ENCODE results near the gene ZC3HAV1. TPM values are rescaled to one million over a fixed set of nuclear protein-coding genes. Genes with fewer than 3 reads are reported as not detected.

The ZC3HAV1 gene
- total RNA-seq, 2 donors from 2014 or later, result 88.2 to 104 TPM

DNA sequence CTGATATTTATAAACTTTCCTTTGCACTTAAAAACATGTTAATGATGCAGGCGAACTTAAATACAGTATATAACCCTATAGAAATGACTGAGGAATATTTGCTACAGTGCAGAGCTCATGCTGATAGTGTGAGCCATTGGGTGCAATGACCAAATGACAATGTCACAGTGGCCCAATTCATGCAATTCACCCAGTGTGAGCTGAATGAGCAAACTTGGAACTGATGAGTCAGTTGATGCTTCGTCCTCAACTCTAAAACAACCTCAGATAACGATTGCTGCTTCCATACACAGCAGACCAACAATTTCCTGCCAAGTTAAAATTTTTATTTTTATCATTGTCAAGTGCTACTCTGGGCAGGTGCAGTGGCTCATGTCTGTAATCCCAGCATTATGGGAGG is 61.5 kb downstream of the ZC3HAV1 start:
- H3K36me3 Mint-ChIP-seq, result peaks cover 59% of the 10 kb centered on the region
- no peaks in the 10 kb centered on the region for H3K27me3 Mint-ChIP-seq
- peaks cover 52 to 62% of the 10 kb centered on the region in 2 donors for H3K4me1 Mint-ChIP-seq (ENCODE audit: low read depth in 2 of 2)
- H3K9me3 Mint-ChIP-seq, result no peaks in the 10 kb centered on the region
- DNase-seq (ENCODE audit: low spot score) (no peak), ATAC-seq (peak; percentile 57 to 90)
- no peak overlapping the region for H3K4me3 Mint-ChIP-seq
- H3K27ac Mint-ChIP-seq, result peak overlapping the region; percentile 43 to 58

DNA sequence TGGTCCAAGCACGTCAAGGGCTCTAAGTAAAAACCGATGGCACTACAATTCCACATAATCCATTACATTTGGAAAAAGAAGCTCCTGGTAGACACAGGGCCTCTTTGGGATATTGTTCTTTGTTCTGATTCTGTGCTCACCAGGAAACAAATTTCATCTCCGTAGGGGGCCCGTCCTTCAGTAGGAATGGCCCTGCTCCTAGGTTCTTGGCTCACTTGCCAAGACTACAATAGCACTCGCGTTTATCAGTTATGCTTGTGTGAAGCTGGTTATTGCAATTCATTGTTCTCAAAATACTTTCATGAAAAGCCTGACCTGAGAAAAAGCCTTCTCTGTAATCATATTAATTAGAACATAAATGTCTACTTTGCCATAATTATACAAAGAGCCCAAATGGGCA is 63.4 kb downstream of the ZC3HAV1 start:
- peak overlapping the region; percentile 79 for H3K4me3 Mint-ChIP-seq
- H3K9me3 Mint-ChIP-seq, result no peaks in the 10 kb centered on the region
- peaks cover 57 to 72% of the 10 kb centered on the region in 2 donors for H3K4me1 Mint-ChIP-seq (ENCODE audit: low read depth in 2 of 2)
- peak overlapping the region; percentile 82 to 88 for H3K27ac Mint-ChIP-seq
- peaks cover 55% of the 10 kb centered on the region for H3K36me3 Mint-ChIP-seq
- no peaks in the 10 kb centered on the region for H3K27me3 Mint-ChIP-seq
- ATAC-seq, result no peak
- no peak for DNase-seq (ENCODE audit: low spot score)

DNA sequence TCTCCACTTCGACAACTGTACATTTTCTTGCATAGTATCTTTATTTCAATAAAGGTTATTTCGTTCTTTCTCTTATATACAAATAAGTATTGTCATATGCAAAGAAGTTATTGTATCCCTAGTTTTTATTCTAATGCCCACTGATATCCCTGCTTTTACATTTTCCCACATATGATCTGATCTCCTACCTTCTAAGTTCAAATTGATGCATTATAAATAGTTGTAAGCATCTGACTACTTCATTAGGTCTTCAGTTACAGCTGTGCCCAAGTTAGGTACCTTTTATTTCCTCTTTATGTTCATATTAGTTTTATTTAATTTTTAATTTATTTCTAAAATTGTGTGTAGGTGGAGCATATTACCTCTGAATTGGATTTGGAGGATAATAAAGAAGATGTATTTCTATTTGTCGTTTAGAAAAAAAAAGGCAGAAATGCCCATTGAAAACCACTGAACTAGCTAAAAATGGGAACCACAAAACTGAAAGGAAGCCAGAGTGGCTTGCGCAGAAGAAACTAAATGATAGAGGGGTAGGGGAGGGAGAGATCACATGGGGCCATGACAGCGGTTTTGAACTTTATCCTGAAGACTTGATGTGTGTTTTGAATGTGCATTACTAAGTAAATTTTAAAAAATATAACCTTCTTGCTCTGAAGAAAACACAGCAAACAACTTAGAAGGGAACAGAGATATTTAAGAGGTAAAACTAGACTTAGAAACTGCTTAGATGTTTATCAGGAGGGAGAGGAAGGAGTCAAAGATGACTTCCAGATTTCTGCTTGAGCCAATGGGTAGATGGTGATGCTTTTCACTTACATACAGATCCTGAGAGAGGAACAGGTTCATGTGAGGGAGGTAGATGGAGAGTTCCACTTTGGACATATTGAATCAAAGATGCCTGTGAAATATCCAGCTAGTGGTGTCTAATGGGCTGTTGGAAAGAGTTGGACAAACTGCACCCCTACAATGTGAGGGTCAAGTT is 64.4 kb downstream of the ZC3HAV1 start:
- H3K27ac Mint-ChIP-seq, result peak overlapping the region; percentile 82 to 88
- H3K4me3 Mint-ChIP-seq, result peak overlapping the region; percentile 79
- H3K9me3 Mint-ChIP-seq, result no peaks in the 10 kb centered on the region
- H3K27me3 Mint-ChIP-seq, result no peaks in the 10 kb centered on the region
- DNase-seq (ENCODE audit: low spot score) (no peak), ATAC-seq (no peak)
- peaks cover 63 to 71% of the 10 kb centered on the region in 2 donors for H3K4me1 Mint-ChIP-seq (ENCODE audit: low read depth in 2 of 2)
- peaks cover 51% of the 10 kb centered on the region for H3K36me3 Mint-ChIP-seq

DNA sequence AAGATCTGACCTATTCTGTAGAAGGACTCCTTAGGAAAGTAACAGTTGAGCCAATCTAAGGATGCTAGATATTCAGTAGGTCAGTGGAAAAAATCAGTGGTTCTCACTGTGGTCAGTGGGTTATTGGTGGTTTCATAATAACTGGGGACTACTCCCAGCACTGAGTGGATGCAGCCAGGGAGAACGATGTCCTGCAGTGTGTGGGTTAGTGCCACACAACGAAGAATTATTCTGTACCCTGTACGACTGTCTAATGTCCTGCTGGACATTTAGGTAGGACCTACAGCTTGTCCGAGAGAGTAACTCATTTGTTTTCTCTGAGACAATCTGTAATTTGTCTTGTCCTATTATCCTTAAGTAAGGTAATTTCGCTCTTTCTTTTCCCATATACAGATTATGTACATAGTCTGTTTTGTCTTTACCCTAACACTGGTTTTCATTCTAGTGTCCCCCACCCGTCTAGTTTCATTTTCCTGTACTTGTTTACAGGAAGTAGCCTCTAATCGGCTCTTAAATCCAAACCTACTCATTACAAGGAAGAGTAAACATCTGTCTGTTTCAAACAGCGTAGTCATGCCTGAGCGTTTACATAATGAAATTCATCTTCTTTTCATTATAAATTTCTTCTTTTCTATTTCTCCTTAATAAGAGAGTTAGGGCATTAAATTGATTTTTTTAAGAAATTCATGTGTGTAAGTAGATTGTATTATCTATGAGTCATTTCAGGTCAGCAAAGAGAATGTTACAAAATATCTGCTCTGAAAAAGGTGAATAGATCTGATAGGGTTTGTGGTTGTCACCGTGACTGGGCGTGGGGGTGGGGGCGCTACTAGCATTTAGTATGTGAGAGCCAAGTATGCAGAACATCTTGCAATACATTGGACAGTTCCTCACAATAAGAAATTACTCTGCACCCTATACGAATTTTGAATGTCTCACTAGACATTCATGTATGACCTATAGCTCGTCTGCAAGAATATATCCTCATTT is 65.4 kb downstream of the ZC3HAV1 start:
- ATAC-seq (peak; percentile 78 to 85), DNase-seq (ENCODE audit: low spot score) (peak; percentile 79)
- Mint-ChIP-seq H3K27me3 (no peaks in the 10 kb centered on the region), H3K9me3 (no peaks in the 10 kb centered on the region), H3K27ac (peak overlapping the region; percentile 82 to 88), H3K36me3 (peaks cover 41% of the 10 kb centered on the region), H3K4me1 (ENCODE audit: low read depth in 2 of 2) (peaks cover 57 to 62% of the 10 kb centered on the region in 2 donors), H3K4me3 (peak overlapping the region; percentile 79)

DNA sequence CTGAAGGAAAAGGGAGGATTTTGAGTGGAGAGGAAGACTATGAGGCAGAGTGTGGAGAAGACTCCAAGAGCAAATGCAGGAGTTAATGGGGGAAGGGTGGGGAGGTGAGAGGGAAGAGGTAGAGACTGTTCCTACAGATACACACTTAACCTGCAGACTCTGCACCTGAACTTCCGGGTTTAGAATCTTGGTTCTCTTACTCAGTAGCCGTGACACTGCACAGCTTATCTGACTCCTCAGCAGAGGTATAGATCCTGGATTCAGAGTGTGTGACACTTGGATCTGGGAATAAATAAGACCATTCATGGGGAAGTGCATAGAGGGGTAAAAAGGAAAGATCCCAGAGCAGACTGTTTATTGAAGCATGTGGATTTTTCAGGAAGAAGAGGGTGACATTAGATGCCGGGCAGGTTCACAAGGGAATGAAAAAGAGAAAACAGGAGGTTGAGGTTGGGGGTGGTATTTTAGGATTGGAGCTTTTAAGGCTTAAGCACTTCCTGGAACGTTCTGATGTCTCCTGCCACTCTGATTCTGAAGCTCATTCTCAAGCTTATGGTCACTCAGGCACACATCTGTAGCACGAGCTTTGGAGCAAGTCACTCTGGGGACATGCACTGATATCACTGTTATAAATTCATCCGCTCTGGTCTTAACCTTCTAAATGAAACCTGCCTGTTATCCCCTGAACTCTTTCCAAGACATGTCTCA is 68.0 kb downstream of the ZC3HAV1 start:
- Mint-ChIP-seq H3K4me3 (peak overlapping the region; percentile 33), H3K4me1 (ENCODE audit: low read depth in 2 of 2) (peaks cover 45 to 46% of the 10 kb centered on the region in 2 donors), H3K9me3 (no peaks in the 10 kb centered on the region), H3K27me3 (peaks cover 0 to 3% of the 10 kb centered on the region in 2 donors), H3K36me3 (peaks cover 26% of the 10 kb centered on the region), H3K27ac (peak overlapping the region in 1 of 2 donors; percentile 24)
- ATAC-seq, result no peak
- no peak for DNase-seq (ENCODE audit: low spot score)

DNA sequence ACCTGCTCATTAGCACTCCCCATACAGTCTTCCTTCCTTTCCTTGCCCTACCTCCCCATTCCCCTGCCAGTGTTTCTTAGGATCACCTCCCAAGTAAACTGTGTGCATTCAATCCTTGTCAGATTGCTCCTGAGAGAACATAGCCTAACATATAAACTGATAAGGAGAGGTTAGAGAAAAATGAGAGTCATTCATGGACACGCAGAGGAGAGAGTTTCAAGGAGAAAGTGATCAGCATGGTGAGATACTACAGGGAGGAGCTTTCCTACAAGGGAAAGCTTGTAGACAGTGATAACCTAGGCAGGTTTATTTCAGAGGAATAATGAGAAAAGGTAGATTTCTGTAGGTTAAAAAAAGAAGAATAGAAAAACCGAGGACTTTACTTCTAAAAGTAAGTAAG is 70.8 kb downstream of the ZC3HAV1 start:
- Mint-ChIP-seq H3K27me3 (peaks cover 0 to 3% of the 10 kb centered on the region in 2 donors), H3K36me3 (no peaks in the 10 kb centered on the region), H3K4me1 (ENCODE audit: low read depth in 2 of 2) (peaks cover 22 to 23% of the 10 kb centered on the region in 2 donors), H3K4me3 (no peak overlapping the region), H3K27ac (no peak overlapping the region), H3K9me3 (no peaks in the 10 kb centered on the region)
- DNase-seq (ENCODE audit: low spot score), result no peak
- no peak for ATAC-seq

DNA sequence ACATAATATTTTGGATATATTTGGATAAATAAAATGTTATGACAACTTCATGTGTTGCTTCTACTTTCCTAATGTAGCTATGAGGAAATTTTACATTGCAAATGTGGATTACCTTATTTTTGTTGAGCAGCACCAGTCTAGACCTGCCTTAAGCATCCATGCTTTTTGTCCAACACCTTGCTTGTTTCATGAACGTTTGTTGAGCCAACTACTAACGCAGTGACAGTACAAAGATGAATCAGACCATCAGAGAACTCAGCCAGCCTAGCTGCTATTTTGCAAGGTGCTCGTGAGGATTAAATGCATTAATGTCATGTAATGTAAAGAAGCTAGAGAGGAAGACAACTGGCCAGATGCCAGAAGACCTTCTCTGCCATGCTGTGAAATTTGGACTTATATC is 72.6 kb downstream of the ZC3HAV1 start:
- DNase-seq (ENCODE audit: low spot score) (no peak), ATAC-seq (no peak)
- Mint-ChIP-seq H3K9me3 (no peaks in the 10 kb centered on the region), H3K36me3 (no peaks in the 10 kb centered on the region), H3K27me3 (peaks cover 0 to 3% of the 10 kb centered on the region in 2 donors), H3K27ac (no peak overlapping the region), H3K4me3 (peak overlapping the region; percentile 68), H3K4me1 (ENCODE audit: low read depth in 2 of 2) (peaks cover 13 to 16% of the 10 kb centered on the region in 2 donors)

DNA sequence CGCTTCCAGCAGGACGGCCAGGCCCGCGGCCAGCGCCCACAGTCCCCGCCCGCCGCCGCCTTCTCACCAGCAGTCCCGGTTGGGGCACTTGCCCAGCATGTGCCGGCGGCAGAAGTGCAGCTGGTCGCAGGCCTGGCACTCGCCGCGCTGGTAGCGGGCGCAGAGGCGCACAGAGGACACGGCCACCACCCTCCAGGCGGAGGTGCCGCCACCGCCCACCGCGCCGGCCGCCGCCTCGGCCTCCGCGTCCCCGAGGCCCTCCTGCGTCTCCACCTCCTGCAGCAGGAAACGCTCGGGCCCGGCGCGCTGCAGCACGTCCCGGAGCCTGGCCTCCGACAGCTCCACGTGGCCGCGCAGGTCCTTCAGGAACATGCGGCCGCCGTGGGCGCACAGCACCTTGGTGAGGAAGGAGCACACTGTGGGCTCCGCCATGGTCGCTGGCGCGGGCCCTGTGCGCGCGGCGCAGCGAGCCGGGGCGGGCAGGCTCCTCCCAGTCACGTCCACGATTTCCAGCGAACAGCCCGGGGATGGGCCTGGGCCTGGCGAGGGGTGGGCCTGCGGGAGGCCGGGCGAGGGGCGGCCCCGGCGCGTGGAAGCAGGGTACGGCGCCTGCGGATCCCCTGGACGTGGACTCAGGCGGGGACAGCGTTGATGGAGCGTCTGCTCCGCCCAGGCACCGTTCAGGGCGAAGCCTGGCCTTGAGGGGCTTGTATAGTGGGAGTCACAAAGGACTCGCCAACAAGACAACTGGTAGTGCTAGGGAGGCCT is 73.8 kb downstream of the ZC3HAV1 start, which contains the start of gene ZC3HAV1L:
Gene ZC3HAV1L, minus strand, starts transcription at position 457 of the 768 bp plus-strand sequence. Its CDS starts 25 bp downstream, at position 432.
- peaks cover 6% of the 10 kb centered on the region in 2 donors for H3K4me1 Mint-ChIP-seq (ENCODE audit: low read depth in 2 of 2)
- H3K36me3 Mint-ChIP-seq, result no peaks in the 10 kb centered on the region
- ATAC-seq (peak; percentile 83 to 89), DNase-seq (ENCODE audit: low spot score) (peak; percentile 63)
- peak within 1 kb of the TSS; percentile 69 for H3K4me3 Mint-ChIP-seq
- no peaks in the 10 kb centered on the region for H3K9me3 Mint-ChIP-seq
- H3K27ac Mint-ChIP-seq, result no peak within 1 kb of the TSS
- H3K27me3 Mint-ChIP-seq, result peaks cover 0 to 3% of the 10 kb centered on the region in 2 donors

DNA sequence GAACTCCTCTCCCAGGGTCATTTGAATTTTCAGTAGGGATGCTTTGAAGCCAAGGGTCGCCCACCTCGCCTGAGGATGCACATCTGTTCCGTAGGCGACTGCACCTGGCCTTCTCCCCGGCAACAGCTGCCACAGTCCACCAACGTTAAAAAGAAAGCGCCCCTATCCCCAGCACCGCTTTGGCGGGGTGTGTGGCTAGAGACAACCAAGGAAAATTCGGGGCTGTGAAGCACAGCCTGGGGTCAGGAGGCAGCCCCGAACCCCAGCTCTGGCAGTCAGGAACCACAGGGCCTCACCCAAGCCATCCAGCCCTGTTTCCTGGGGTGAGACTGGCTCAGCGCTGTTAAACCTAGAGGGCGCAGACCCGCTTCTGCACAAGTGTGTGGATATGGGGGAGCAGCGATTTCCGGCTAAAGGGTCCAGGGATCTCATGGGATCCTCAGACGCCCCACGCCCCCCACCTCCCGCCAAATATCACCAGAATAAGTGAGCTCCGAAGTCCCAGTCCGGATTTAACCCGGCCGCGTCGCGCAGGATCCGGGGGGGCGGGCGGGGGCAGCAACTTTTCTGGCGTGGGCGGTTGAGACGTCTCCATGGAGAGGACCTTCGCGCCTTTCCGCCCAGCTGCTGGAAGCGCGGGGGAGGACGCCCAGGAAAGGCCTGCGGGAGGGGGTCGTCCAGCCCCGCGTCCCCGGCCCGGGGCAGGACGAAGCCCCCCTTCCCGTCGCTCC is 74.5 kb downstream of the ZC3HAV1 start:
- ATAC-seq, result peak in 1 of 2 donors; percentile 43
- Mint-ChIP-seq H3K4me3 (peak overlapping the region; percentile 69), H3K4me1 (ENCODE audit: low read depth in 2 of 2) (peaks cover 4 to 6% of the 10 kb centered on the region in 2 donors), H3K27ac (no peak overlapping the region), H3K27me3 (peaks cover 0 to 3% of the 10 kb centered on the region in 2 donors), H3K36me3 (no peaks in the 10 kb centered on the region), H3K9me3 (no peaks in the 10 kb centered on the region)
- DNase-seq (ENCODE audit: low spot score), result no peak

DNA sequence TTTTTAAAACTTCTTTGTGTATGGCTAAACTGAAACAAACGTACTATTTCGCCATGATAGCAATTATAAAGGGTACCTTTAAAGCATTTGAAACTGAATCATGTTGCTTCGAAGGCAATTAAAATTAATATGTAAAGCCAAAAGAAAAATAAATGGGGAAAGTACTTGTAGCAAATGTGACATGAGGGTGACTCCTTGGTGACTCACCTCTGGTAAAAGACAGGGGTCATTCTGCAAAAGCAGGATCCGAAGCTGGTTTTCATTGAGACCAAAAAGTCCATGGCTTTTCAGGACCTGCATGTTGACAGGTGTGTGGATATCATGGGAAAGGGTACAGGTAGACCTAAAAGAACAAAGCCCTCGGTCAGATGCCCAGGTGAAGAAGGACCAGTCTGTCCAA is 75.2 kb downstream of the ZC3HAV1 start:
- Mint-ChIP-seq H3K4me1 (ENCODE audit: low read depth in 2 of 2) (peaks cover 5 to 6% of the 10 kb centered on the region in 2 donors), H3K27ac (no peak overlapping the region), H3K36me3 (no peaks in the 10 kb centered on the region), H3K27me3 (peaks cover 0 to 3% of the 10 kb centered on the region in 2 donors), H3K9me3 (no peaks in the 10 kb centered on the region), H3K4me3 (peak overlapping the region; percentile 69)
- no peak for DNase-seq (ENCODE audit: low spot score)
- no peak for ATAC-seq

DNA sequence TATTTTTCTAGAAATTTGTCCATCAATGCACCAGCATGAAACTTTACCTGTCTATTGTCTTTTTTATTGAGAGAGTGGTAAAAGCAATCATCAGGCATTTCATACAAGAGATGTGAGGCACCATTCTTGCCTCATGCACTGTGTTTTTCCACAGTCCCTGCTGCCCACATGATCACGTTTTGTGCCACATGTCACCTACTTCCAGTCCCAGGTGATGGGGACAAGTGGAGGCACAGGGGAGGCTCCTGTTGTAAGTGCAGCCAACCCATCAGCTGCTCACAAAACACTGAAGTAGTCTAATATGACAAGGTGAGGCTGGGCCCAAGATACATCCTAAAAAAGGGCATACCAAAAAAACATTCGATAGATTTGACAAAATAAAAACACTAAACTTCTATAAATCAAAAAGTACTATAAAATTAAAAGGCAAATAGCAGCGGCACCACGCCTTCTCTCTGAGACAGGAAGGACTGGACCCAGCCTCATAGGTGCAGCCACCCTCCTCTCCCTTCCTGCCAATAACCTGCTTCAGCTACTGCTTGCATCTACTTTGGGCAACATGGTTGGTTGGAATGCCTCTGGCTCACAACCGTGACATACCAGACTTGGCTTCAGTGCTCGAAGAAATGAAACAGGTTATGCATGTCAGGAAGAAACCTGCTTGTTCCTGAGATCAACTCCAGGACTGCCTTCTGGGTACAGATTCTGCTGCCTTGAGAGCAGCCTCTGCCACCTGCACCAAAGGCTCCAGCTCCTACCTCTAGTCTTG is 76.0 kb downstream of the ZC3HAV1 start:
- no peak for ATAC-seq
- no peak overlapping the region for H3K4me3 Mint-ChIP-seq

More for the DNA sequence above, 76.0 kb downstream of the ZC3HAV1 start:
- Mint-ChIP-seq H3K27me3 (peaks cover 0 to 3% of the 10 kb centered on the region in 2 donors), H3K27ac (no peak overlapping the region), H3K4me1 (ENCODE audit: low read depth in 2 of 2) (peaks cover 5 to 6% of the 10 kb centered on the region in 2 donors), H3K36me3 (peaks cover 1% of the 10 kb centered on the region), H3K9me3 (no peaks in the 10 kb centered on the region)
- no peak for DNase-seq (ENCODE audit: low spot score)
